Thoracic aorta (tissue), 2 donors: ENCODE measurements around the gene LKAAEAR1. TPM values are rescaled to one million over a fixed set of nuclear protein-coding genes. Genes with fewer than 3 reads are reported as not detected.

Source experiments
- ATAC-seq: fragments of 150-250 bp; one replicate; pipeline ENCODE4 v1.8.0; 2017; ENCODE audit warnings: low read depth; ENCODE audit not compliant: insufficient number of reproducible peaks, low FRiP score
- DNase-seq: peaks from one replicate; pipeline ENCODE4 v3.0.0-alpha.2; 2020; ENCODE audit warnings: low spot score
- H3K27ac ChIP-seq, 2 donors: fragments of 200-600 bp; sonication (generic); 1 replicate in 1 of 2; 2 replicates in 1 of 2; pipeline ENCODE4 v1.5.1; 2016; ENCODE audit warnings: mild to moderate bottlenecking in 2 of 2, moderate library complexity in 2 of 2
- H3K27me3 ChIP-seq: fragments of 200-600 bp; sonication (generic); replicated peaks from 2 replicates; pipeline ENCODE4 v1.6.0; 2016; ENCODE audit warnings: mild to moderate bottlenecking; ENCODE audit not compliant: insufficient read depth
- H3K36me3 ChIP-seq: fragments of 200-600 bp; sonication (generic); one replicate; pipeline ENCODE4 v1.5.1; 2016
- H3K4me1 ChIP-seq, 2 donors: fragments of 200-600 bp; sonication (generic); 1 replicate in 1 of 2; 2 replicates in 1 of 2; pipeline versions ENCODE4 v1.5.1 to v1.6.0; 2016; ENCODE audit warnings: low read depth in 2 of 2, mild to moderate bottlenecking in 1 of 2; ENCODE audit not compliant: control insufficient read depth in 1 of 2
- H3K4me3 ChIP-seq: fragments of 200-600 bp; sonication (generic); 2 replicates; pipeline ENCODE4 v1.5.1; 2016; ENCODE audit warnings: mild to moderate bottlenecking
- H3K9me3 ChIP-seq: fragments of 200-600 bp; sonication (generic); 2 replicates; pipeline ENCODE4 v1.5.1; 2016
- total RNA-seq, 2 donors: library from RNA; depleted of rRNA; stranded (reverse); fragments of >200 nt; gene quantifications; one replicate each; pipeline versions ENCODE4 v1.1.0 to v1.2.3, GENCODE V29; 2016
- TF ChIP-seq, protein P1 (sequence below): fragments of 200-600 bp; sonication (generic); IDR thresholded peaks from one replicate; pipeline ENCODE4 v1.5.1; 2019; ENCODE audit warnings: antibody characterized with exemption

The LKAAEAR1 gene
- total RNA-seq, 2 donors from 2014 or later = not detected

- no peaks in the 10 kb centered on the region for H3K36me3 ChIP-seq
- no peaks in the 10 kb centered on the region for H3K4me1 ChIP-seq
- ATAC-seq (no peak), DNase-seq (no peak)
- H3K9me3 ChIP-seq = no peaks in the 10 kb centered on the region
- no peaks in the 10 kb centered on the region for H3K27me3 ChIP-seq
- H3K27ac ChIP-seq = no peak overlapping the region
- TF ChIP-seq, protein P1, sequence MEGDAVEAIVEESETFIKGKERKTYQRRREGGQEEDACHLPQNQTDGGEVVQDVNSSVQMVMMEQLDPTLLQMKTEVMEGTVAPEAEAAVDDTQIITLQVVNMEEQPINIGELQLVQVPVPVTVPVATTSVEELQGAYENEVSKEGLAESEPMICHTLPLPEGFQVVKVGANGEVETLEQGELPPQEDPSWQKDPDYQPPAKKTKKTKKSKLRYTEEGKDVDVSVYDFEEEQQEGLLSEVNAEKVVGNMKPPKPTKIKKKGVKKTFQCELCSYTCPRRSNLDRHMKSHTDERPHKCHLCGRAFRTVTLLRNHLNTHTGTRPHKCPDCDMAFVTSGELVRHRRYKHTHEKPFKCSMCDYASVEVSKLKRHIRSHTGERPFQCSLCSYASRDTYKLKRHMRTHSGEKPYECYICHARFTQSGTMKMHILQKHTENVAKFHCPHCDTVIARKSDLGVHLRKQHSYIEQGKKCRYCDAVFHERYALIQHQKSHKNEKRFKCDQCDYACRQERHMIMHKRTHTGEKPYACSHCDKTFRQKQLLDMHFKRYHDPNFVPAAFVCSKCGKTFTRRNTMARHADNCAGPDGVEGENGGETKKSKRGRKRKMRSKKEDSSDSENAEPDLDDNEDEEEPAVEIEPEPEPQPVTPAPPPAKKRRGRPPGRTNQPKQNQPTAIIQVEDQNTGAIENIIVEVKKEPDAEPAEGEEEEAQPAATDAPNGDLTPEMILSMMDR = no peak
- no peak overlapping the region for H3K4me3 ChIP-seq
Measured at GRCh38 chr20:64105846-64106434, 21.7 kb upstream of the LKAAEAR1 start.

DNA sequence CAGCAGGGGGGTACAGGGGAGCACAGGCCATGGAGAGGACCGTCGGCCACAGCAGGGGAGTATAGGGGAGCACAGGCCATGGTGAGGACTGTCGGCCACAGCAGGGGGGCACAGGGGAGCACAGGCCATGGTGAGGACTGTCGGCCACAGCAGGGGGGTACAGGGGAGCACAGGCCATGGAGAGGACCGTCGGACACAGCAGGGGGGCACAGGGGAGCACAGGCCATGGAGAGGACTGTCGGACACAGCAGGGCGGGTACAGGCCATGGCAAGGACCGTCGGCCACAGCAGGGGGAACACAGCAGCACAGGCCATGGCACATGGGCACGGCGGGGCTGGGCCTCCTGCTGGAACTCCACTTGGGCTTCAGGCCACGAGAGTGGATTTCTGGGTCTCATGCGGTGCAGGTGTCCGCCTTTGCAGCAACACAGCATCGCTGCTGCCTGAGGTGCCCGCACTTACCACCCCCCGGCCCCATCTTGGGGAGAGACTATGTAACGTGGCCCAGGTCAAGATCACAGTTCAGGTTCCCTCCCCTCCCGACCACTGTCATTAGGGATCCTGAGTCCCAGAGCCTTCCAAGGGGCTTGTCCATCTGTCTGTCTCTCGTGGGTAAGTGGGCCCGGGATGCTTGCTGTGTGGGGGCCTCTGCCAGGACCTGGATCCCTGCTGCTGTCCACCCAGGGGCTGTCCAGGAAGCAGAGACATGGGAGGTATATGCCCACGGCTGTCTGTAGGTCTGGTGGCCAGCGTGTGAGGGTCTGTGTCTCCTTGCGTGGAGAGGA is 20.7 kb upstream of the LKAAEAR1 start:
- no peaks in the 10 kb centered on the region for H3K27me3 ChIP-seq
- DNase-seq (no peak), ATAC-seq (no peak)
- H3K4me1 ChIP-seq = no peaks in the 10 kb centered on the region
- no peak overlapping the region for H3K27ac ChIP-seq
- no peaks in the 10 kb centered on the region for H3K9me3 ChIP-seq
- TF ChIP-seq, protein P1 = no peak
- H3K4me3 ChIP-seq = no peak overlapping the region
- no peaks in the 10 kb centered on the region for H3K36me3 ChIP-seq

DNA sequence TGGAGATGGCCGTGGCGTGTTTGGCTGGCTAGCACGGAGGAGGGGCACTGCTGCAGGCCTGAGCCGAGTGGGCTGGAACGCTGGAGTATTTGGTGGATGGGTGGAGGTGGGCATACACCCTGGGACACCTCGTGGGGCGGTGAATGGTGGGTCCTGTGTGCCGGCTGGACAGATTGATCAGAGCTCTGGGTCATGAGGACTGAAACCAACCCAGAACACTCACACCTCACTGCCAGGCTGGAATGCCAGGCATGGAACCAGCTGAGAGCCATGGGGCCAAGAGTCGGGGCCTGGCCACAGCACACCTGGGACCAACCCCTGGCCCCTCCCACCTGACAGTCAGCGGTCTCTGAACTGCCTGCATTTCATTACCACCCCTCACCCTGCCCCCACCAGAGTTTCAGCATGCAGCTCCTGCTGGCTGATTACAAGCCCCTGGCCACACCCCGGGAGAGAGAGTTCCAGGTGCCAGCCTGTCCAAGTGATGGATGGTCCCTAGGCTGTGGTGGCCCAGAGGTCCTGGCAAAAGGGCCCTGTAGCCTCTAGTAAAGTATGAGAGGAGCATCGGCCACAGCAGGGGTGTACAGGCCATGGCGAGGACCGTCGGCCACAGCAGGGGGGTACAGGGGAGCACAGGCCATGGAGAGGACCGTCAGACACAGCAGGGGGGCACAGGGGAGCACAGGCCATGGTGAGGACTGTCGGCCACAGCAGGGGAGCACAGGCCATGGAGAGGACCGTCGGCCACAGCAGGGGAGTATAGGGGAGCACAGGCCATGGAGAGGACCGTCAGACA is 19.9 kb upstream of the LKAAEAR1 start:
- Histone ChIP-seq H3K4me3 (no peak overlapping the region), H3K9me3 (no peaks in the 10 kb centered on the region), H3K27me3 (no peaks in the 10 kb centered on the region), H3K4me1 (no peaks in the 10 kb centered on the region), H3K36me3 (no peaks in the 10 kb centered on the region), H3K27ac (no peak overlapping the region)
- no peak for DNase-seq
- TF ChIP-seq, protein P1 = no peak
- no peak for ATAC-seq

GRCh38 chr20:64102647-64103354 is 18.6 kb upstream of the LKAAEAR1 start:
- no peaks in the 10 kb centered on the region for H3K27me3 ChIP-seq
- no peak overlapping the region for H3K4me3 ChIP-seq
- H3K36me3 ChIP-seq = no peaks in the 10 kb centered on the region
- TF ChIP-seq, protein P1 = no peak
- H3K9me3 ChIP-seq = no peaks in the 10 kb centered on the region
- no peak for ATAC-seq
- H3K27ac ChIP-seq = no peak overlapping the region
- DNase-seq = no peak
- H3K4me1 ChIP-seq = no peaks in the 10 kb centered on the region
